ENCODE results near the gene B4GALT3.

DNA sequence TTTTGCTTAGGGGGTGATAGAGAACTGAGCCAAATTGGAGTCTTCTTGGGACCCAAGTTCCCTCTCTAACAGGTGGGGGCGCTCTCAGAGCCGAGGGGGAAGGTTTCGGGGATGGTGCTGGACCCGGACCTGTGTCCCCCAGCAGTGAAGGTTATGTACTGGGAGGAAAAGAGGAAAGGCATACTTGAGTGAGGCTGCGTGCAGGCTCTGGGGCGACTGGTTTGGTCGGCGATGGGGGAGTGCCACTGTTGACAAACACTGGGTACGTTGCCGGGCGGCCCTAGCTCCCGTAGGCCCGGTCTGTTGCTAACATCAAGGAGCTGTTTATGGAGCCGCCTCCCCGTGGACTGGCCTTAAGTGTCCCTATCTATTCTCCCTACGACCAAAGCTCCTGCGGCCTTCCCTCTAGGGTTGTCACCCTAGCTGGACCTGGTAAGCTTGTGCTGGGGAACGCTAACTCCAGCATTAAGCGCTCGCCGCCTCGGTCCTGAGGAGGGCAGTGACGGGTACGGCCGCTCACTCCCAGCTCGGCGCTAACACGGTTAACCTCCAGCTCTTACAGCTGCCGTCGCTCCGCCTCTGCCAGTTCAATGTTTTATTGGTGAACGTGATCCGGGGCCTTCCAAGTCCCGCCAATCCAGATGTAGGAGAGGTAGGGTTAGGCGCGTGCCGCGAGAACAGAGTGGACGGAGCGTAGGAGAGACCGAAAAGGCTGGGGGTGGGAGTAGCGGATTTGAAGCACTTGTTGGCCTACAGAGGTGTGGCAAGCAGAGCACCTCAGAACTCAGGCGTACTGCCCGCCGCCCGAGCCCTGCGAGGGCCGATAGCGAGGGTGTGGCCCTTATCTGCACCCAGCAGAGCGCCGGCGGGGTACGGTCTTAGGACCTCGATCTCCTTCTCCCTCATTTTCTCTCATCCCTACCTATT is 11.3 kb downstream of the B4GALT3 start, which contains the start of gene PPOX:
- TF ChIP-seq ARNTL (CRISPR knock-in tag; IDR thresholded peaks at IDR 0.05; ENCODE audit: borderline replicate concordance, low read depth) = no peak
- no peak for TF ChIP-seq ZNF565 (CRISPR knock-in tag; conservative IDR thresholded peaks at IDR 0.05; ENCODE audit: low read depth)
- TF ChIP-seq RARB (CRISPR knock-in tag; IDR thresholded peaks at IDR 0.05) = no peak
- TF ChIP-seq, protein P1, sequence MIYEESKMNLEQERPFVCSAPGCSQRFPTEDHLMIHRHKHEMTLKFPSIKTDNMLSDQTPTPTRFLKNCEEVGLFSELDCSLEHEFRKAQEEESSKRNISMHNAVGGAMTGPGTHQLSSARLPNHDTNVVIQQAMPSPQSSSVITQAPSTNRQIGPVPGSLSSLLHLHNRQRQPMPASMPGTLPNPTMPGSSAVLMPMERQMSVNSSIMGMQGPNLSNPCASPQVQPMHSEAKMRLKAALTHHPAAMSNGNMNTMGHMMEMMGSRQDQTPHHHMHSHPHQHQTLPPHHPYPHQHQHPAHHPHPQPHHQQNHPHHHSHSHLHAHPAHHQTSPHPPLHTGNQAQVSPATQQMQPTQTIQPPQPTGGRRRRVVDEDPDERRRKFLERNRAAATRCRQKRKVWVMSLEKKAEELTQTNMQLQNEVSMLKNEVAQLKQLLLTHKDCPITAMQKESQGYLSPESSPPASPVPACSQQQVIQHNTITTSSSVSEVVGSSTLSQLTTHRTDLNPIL (CRISPR knock-in tag; IDR thresholded peaks at IDR 0.05; ENCODE audit: low read depth) = no peak
- TF ChIP-seq, protein P2, sequence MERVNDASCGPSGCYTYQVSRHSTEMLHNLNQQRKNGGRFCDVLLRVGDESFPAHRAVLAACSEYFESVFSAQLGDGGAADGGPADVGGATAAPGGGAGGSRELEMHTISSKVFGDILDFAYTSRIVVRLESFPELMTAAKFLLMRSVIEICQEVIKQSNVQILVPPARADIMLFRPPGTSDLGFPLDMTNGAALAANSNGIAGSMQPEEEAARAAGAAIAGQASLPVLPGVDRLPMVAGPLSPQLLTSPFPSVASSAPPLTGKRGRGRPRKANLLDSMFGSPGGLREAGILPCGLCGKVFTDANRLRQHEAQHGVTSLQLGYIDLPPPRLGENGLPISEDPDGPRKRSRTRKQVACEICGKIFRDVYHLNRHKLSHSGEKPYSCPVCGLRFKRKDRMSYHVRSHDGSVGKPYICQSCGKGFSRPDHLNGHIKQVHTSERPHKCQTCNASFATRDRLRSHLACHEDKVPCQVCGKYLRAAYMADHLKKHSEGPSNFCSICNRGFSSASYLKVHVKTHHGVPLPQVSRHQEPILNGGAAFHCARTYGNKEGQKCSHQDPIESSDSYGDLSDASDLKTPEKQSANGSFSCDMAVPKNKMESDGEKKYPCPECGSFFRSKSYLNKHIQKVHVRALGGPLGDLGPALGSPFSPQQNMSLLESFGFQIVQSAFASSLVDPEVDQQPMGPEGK (CRISPR knock-in tag; IDR thresholded peaks at IDR 0.05; ENCODE audit: borderline replicate concordance) = no peak
- no peak for TF ChIP-seq OSR1 (CRISPR knock-in tag; IDR thresholded peaks at IDR 0.05)
- TF ChIP-seq TOX (CRISPR knock-in tag; IDR thresholded peaks at IDR 0.05; ENCODE audit: borderline replicate concordance) = no peak
- no peak for TF ChIP-seq ZFP3 (CRISPR knock-in tag; IDR thresholded peaks at IDR 0.05)
- TF ChIP-seq ZFP30 (CRISPR knock-in tag; IDR thresholded peaks at IDR 0.05) = no peak
- TF ChIP-seq ESRRG (CRISPR knock-in tag; IDR thresholded peaks at IDR 0.05) = no peak
- TF ChIP-seq ZNF70 (CRISPR knock-in tag; IDR thresholded peaks at IDR 0.05) = no peak
- TF ChIP-seq ZC3H10 (CRISPR knock-in tag; IDR thresholded peaks at IDR 0.05) = no peak; the same call in 1 of the 2 replicates

Data from SK-N-SH treated with all-trans-retinoic acid at 6 μM for 48 hours (cell line).